GM18870 (cell line): ENCODE data around the gene RSU1.

Experiments used
- ATAC-seq: cut with Tn5 transposase; IDR thresholded peaks from one replicate; pipeline ENCODE4 v1.9.1; 2021; ENCODE audit warnings: moderate library complexity; ENCODE audit not compliant: unreplicated experiment

Gene RSU1

GRCh38 chr10:16745061-16745460 lies 72.2 kb downstream of the RSU1 start:
- ATAC-seq: no peak

GRCh38 chr10:16742165-16742960 lies 74.9 kb downstream of the RSU1 start:
- no peak for ATAC-seq

GRCh38 chr10:16741540-16741939 lies 75.7 kb downstream of the RSU1 start:
- ATAC-seq: no peak

- ATAC-seq: no peak
These were observed 79.8 kb downstream of the RSU1 start for GRCh38 chr10:16737420-16737819.

GRCh38 chr10:16735671-16736070 lies 81.6 kb downstream of the RSU1 start:
- no peak for ATAC-seq

GRCh38 chr10:16732376-16732775 lies 84.8 kb downstream of the RSU1 start:
- ATAC-seq: no peak

- ATAC-seq: no peak
These were observed 89.0 kb downstream of the RSU1 start for GRCh38 chr10:16728266-16728665.

GRCh38 chr10:16727666-16728065 lies 89.6 kb downstream of the RSU1 start:
- ATAC-seq: no peak

GRCh38 chr10:16724509-16724908 lies 92.7 kb downstream of the RSU1 start:
- ATAC-seq: no peak

- ATAC-seq: no peak
These were observed 96.4 kb downstream of the RSU1 start for GRCh38 chr10:16720812-16721211.

- no peak for ATAC-seq
These were observed 99.4 kb downstream of the RSU1 start for GRCh38 chr10:16717622-16718395.

- no peak for ATAC-seq
These were observed 101.2 kb downstream of the RSU1 start for GRCh38 chr10:16716051-16716450.

- ATAC-seq: no peak
These were observed 103.9 kb downstream of the RSU1 start for GRCh38 chr10:16713290-16713689.

GRCh38 chr10:16712883-16713282 lies 104.3 kb downstream of the RSU1 start:
- no peak for ATAC-seq

GRCh38 chr10:16700331-16700730 lies 116.9 kb downstream of the RSU1 start:
- ATAC-seq: no peak

- ATAC-seq: no peak
These were observed 117.7 kb downstream of the RSU1 start for GRCh38 chr10:16699435-16700057.

GRCh38 chr10:16698461-16698860 lies 118.8 kb downstream of the RSU1 start:
- ATAC-seq: no peak

GRCh38 chr10:16690417-16690816 lies 126.8 kb downstream of the RSU1 start:
- no peak for ATAC-seq

- no peak for ATAC-seq
These were observed 127.5 kb downstream of the RSU1 start for GRCh38 chr10:16689696-16690095.

- no peak for ATAC-seq
These were observed 128.0 kb downstream of the RSU1 start for GRCh38 chr10:16689227-16689626.

GRCh38 chr10:16686054-16686902 lies 130.9 kb downstream of the RSU1 start:
- ATAC-seq: no peak
